SW480 (cell line): Measurements from ENCODE around the gene CTLA4.
A peak's percentile ranks its signal among the peaks of the same experiment; 100 is the strongest.

Source experiments
- DNase-seq: peaks from one replicate; pipeline ENCODE4 v3.0.0-alpha.2; 2016; ENCODE audit warnings: low spot score

CTLA4 gene

GRCh38 chr2:203891474-203891873 is 23.9 kb downstream of the CTLA4 start:
- DNase-seq: no peak

GRCh38 chr2:203892207-203892606 is 24.6 kb downstream of the CTLA4 start:
- DNase-seq: no peak

- DNase-seq: no peak
These were observed 25.8 kb downstream of the CTLA4 start for GRCh38 chr2:203893401-203893800.

- DNase-seq: no peak
These were observed 26.3 kb downstream of the CTLA4 start for GRCh38 chr2:203893840-203894239.

GRCh38 chr2:203894262-203894661 is 26.7 kb downstream of the CTLA4 start:
- no peak for DNase-seq

- no peak for DNase-seq
These were observed 30.0 kb downstream of the CTLA4 start for GRCh38 chr2:203897544-203897943.

GRCh38 chr2:203898657-203899056 is 31.1 kb downstream of the CTLA4 start:
- DNase-seq: no peak

GRCh38 chr2:203900253-203900652 is 32.7 kb downstream of the CTLA4 start:
- no peak for DNase-seq

- DNase-seq: no peak
These were observed 36.5 kb downstream of the CTLA4 start for GRCh38 chr2:203904022-203904421.

- DNase-seq: no peak
These were observed 38.1 kb downstream of the CTLA4 start for GRCh38 chr2:203905656-203906055.

GRCh38 chr2:203908066-203908796 is 40.7 kb downstream of the CTLA4 start:
- no peak for DNase-seq

GRCh38 chr2:203908797-203909185 is 41.2 kb downstream of the CTLA4 start:
- DNase-seq: no peak

- peak; percentile 32 for DNase-seq
These were observed 41.8 kb downstream of the CTLA4 start for GRCh38 chr2:203909261-203909967.

- no peak for DNase-seq
These were observed 42.4 kb downstream of the CTLA4 start for GRCh38 chr2:203909974-203910373.

GRCh38 chr2:203913947-203914346 is 46.4 kb downstream of the CTLA4 start:
- peak; percentile 9 for DNase-seq

- no peak for DNase-seq
These were observed 47.1 kb downstream of the CTLA4 start for GRCh38 chr2:203914546-203915182.

- DNase-seq: no peak
These were observed 47.7 kb downstream of the CTLA4 start for GRCh38 chr2:203915256-203915655.

- DNase-seq: no peak
These were observed 49.2 kb downstream of the CTLA4 start for GRCh38 chr2:203916756-203917155.

- DNase-seq: no peak
These were observed 50.7 kb downstream of the CTLA4 start for GRCh38 chr2:203918264-203918663.

GRCh38 chr2:203918839-203919238 is 51.3 kb downstream of the CTLA4 start:
- DNase-seq: no peak
